HG03469 (cell line): ENCODE results near the gene ATXN10.
"Not testable (repeated sequence)": the region's sequence is repeated elsewhere in the genome, so short reads cannot be mapped to it uniquely, and the experiment has no call there.

Experiments
- ATAC-seq: cut with Tn5 transposase; IDR thresholded peaks from one replicate; pipeline ENCODE4 v1.9.1; 2021; ENCODE audit warnings: mild to moderate bottlenecking, moderate library complexity, moderate number of reproducible peaks; ENCODE audit not compliant: unreplicated experiment

Gene ATXN10

GRCh38 chr22:45708145-45708544, 36.5 kb downstream of the ATXN10 start:
- ATAC-seq = no peak

GRCh38 chr22:45709060-45709739, 37.6 kb downstream of the ATXN10 start:
- no peak for ATAC-seq

GRCh38 chr22:45709866-45710265, 38.2 kb downstream of the ATXN10 start:
- no peak for ATAC-seq

- no peak for ATAC-seq
Measured at GRCh38 chr22:45710469-45710868, 38.8 kb downstream of the ATXN10 start.

- not testable (repeated sequence) for ATAC-seq
Measured at GRCh38 chr22:45714390-45714789, 42.8 kb downstream of the ATXN10 start.

GRCh38 chr22:45717789-45718188, 46.2 kb downstream of the ATXN10 start:
- no peak for ATAC-seq

GRCh38 chr22:45718391-45718790, 46.8 kb downstream of the ATXN10 start:
- no peak for ATAC-seq

GRCh38 chr22:45720839-45721378, 49.3 kb downstream of the ATXN10 start:
- ATAC-seq = no peak

GRCh38 chr22:45722006-45722405, 50.4 kb downstream of the ATXN10 start:
- ATAC-seq = no peak

GRCh38 chr22:45726081-45726480, 54.4 kb downstream of the ATXN10 start:
- no peak for ATAC-seq

GRCh38 chr22:45731041-45731797, 59.6 kb downstream of the ATXN10 start:
- no peak for ATAC-seq

- ATAC-seq = no peak
Measured at GRCh38 chr22:45731798-45732495, 60.3 kb downstream of the ATXN10 start.

GRCh38 chr22:45735273-45735672, 63.6 kb downstream of the ATXN10 start:
- no peak for ATAC-seq

- ATAC-seq = no peak
Measured at GRCh38 chr22:45738206-45738605, 66.6 kb downstream of the ATXN10 start.

GRCh38 chr22:45740236-45740635, 68.6 kb downstream of the ATXN10 start:
- ATAC-seq = no peak

- no peak for ATAC-seq
Measured at GRCh38 chr22:45742866-45743450, 71.3 kb downstream of the ATXN10 start.

GRCh38 chr22:45743687-45744086, 72.1 kb downstream of the ATXN10 start:
- no peak for ATAC-seq

- ATAC-seq = no peak
Measured at GRCh38 chr22:45744442-45744841, 72.8 kb downstream of the ATXN10 start.

GRCh38 chr22:45750626-45751025, 79.0 kb downstream of the ATXN10 start:
- ATAC-seq = no peak

GRCh38 chr22:45752036-45752435, 80.4 kb downstream of the ATXN10 start:
- no peak for ATAC-seq

- no peak for ATAC-seq
Measured at GRCh38 chr22:45754822-45755221, 83.2 kb downstream of the ATXN10 start.
